Tibial artery (tissue), 4 donors: Measurements from ENCODE around the gene MSI2.

Experiments used
- DNase-seq, 2 donors: peaks; one replicate each; pipeline ENCODE4 v3.0.0-alpha.2; 2019
- H3K27ac ChIP-seq, 2 donors: fragments of 200-600 bp; sonication (generic) in 1 of 2; 1 replicate in 1 of 2; 2 replicates in 1 of 2; pipeline ENCODE4 v1.5.1; 2018 to 2019; ENCODE audit warnings: mild to moderate bottlenecking in 1 of 2
- H3K27me3 ChIP-seq, 2 donors: fragments of 200-600 bp; sonication (generic) in 1 of 2; one replicate each; pipeline versions ENCODE4 v1.5.1 to v1.6.0; 2016 to 2019
- H3K36me3 ChIP-seq, 3 donors: fragments of 200-600 bp; sonication (generic) in 2 of 3; one replicate each; pipeline ENCODE4 v1.5.1; 2016 to 2019; ENCODE audit warnings: mild to moderate bottlenecking in 2 of 3
- H3K4me1 ChIP-seq, 4 donors: fragments of 200-600 bp; sonication (generic) in 2 of 4; 1 replicate in 3 of 4; 2 replicates in 1 of 4; pipeline ENCODE4 v1.5.1; 2016 to 2019
- H3K4me3 ChIP-seq, 2 donors: fragments of 200-600 bp; sonication (generic) in 1 of 2; 1 replicate in 1 of 2; 2 replicates in 1 of 2; pipeline ENCODE4 v1.5.1; 2018 to 2019; ENCODE audit warnings: mild to moderate bottlenecking in 2 of 2
- H3K9me3 ChIP-seq, 3 donors: fragments of 200-600 bp; sonication (generic) in 1 of 3; one replicate each; pipeline ENCODE4 v1.5.1; 2016 to 2019
- CTCF ChIP-seq, 2 experiments: fragments of 200-600 bp in 1 of 2; fragments of 450-650 bp in 1 of 2; IDR thresholded peaks; one replicate each; pipeline ENCODE4 v1.5.1; 2017 to 2019; ENCODE audit warnings: antibody characterized with exemption in 2 of 2, mild to moderate bottlenecking in 1 of 2, moderate library complexity in 1 of 2
- intact Hi-C: fragments of 100-400 bp; cut with DNase I; formaldehyde crosslinking; loops from one replicate; pipeline ENCODE4 v1.15.0; 2023; ENCODE audit warnings: low total_unique reads

The MSI2 gene

GRCh38 chr17:57537524-57538410 is 281.4 kb downstream of the MSI2 start:
- Histone ChIP-seq H3K4me3 (no peak overlapping the region), H3K4me1 (peaks cover 0 to 15% (median 2%) of the 10 kb centered on the region in 4 donors), H3K9me3 (no peaks in the 10 kb centered on the region), H3K27me3 (no peaks in the 10 kb centered on the region), H3K36me3 (no peaks in the 10 kb centered on the region), H3K27ac (no peak overlapping the region)
- no peak for TF ChIP-seq CTCF (IDR thresholded peaks at IDR 0.05)
- no peak for DNase-seq
- intact Hi-C loops: no loop called here

- H3K27me3 ChIP-seq: no peaks in the 10 kb centered on the region
- DNase-seq: no peak
- H3K4me3 ChIP-seq: no peak overlapping the region
- no peaks in the 10 kb centered on the region for H3K9me3 ChIP-seq
- intact Hi-C loops: no loop called here
- H3K36me3 ChIP-seq: no peaks in the 10 kb centered on the region
- no peak for TF ChIP-seq CTCF (IDR thresholded peaks at IDR 0.05)
- peaks cover 0 to 15% (median 2%) of the 10 kb centered on the region in 4 donors for H3K4me1 ChIP-seq
- H3K27ac ChIP-seq: no peak overlapping the region
Measured at GRCh38 chr17:57538736-57539456, 282.6 kb downstream of the MSI2 start.

GRCh38 chr17:57539529-57540301 is 283.4 kb downstream of the MSI2 start:
- Histone ChIP-seq H3K4me1 (peaks cover 0 to 15% (median 2%) of the 10 kb centered on the region in 4 donors), H3K4me3 (no peak overlapping the region), H3K9me3 (no peaks in the 10 kb centered on the region), H3K27ac (no peak overlapping the region), H3K27me3 (no peaks in the 10 kb centered on the region), H3K36me3 (no peaks in the 10 kb centered on the region)
- intact Hi-C loops: no loop called here
- no peak for TF ChIP-seq CTCF (IDR thresholded peaks at IDR 0.05)
- no peak for DNase-seq

GRCh38 chr17:57540596-57540995 is 284.3 kb downstream of the MSI2 start:
- no peaks in the 10 kb centered on the region for H3K27me3 ChIP-seq
- no peaks in the 10 kb centered on the region for H3K9me3 ChIP-seq
- no peaks in the 10 kb centered on the region for H3K36me3 ChIP-seq
- no peak for DNase-seq
- no peak overlapping the region for H3K4me3 ChIP-seq
- TF ChIP-seq CTCF (IDR thresholded peaks at IDR 0.05): no peak
- peaks cover 0 to 9% (median 2%) of the 10 kb centered on the region in 4 donors for H3K4me1 ChIP-seq
- intact Hi-C loops: no loop called here
- no peak overlapping the region for H3K27ac ChIP-seq

- Histone ChIP-seq H3K4me1 (peaks cover 0 to 7% (median 2%) of the 10 kb centered on the region in 4 donors), H3K36me3 (no peaks in the 10 kb centered on the region), H3K9me3 (no peaks in the 10 kb centered on the region), H3K4me3 (no peak overlapping the region), H3K27ac (no peak overlapping the region), H3K27me3 (no peaks in the 10 kb centered on the region)
- DNase-seq: no peak
- no peak for TF ChIP-seq CTCF (IDR thresholded peaks at IDR 0.05)
- intact Hi-C loops: no loop called here
Measured at GRCh38 chr17:57541049-57541448, 284.7 kb downstream of the MSI2 start.
